22Rv1 (cell line): ENCODE results near the gene EXOC4.

Experiments used
- H3K27ac ChIP-seq: fragments of 450-650 bp; 2 replicates; pipeline ENCODE4 v1.5.1; 2017
- CTCF ChIP-seq: fragments of 450-650 bp; IDR thresholded peaks from 2 replicates; pipeline ENCODE4 v1.5.1; 2017; ENCODE audit warnings: mild to moderate bottlenecking
- ZFX ChIP-seq: fragments of 450-650 bp; IDR thresholded peaks from 2 replicates; pipeline ENCODE4 v1.6.1; 2017; ENCODE audit warnings: antibody characterized with exemption, borderline replicate concordance

The EXOC4 gene

GRCh38 chr7:134088199-134088598 is 835.3 kb downstream of the EXOC4 start:
- no peak overlapping the region for H3K27ac ChIP-seq
- TF ChIP-seq CTCF (no peak), ZFX (no peak)

GRCh38 chr7:134089446-134089845 is 836.6 kb downstream of the EXOC4 start:
- TF ChIP-seq CTCF: no peak
- no peak for TF ChIP-seq ZFX

GRCh38 chr7:134098072-134098471 is 845.2 kb downstream of the EXOC4 start:
- TF ChIP-seq ZFX (no peak), CTCF (no peak)
- no peak overlapping the region for H3K27ac ChIP-seq

More at GRCh38 chr7:134089446-134089845, 836.6 kb downstream of the EXOC4 start:
- H3K27ac ChIP-seq: no peak overlapping the region

GRCh38 chr7:134101716-134102115 is 848.8 kb downstream of the EXOC4 start:
- TF ChIP-seq ZFX (no peak), CTCF (no peak)
- H3K27ac ChIP-seq: no peak overlapping the region

- no peak overlapping the region for H3K27ac ChIP-seq
- TF ChIP-seq CTCF (no peak), ZFX (no peak)
Measured at GRCh38 chr7:134104166-134104565, 851.3 kb downstream of the EXOC4 start.

- H3K27ac ChIP-seq: no peak overlapping the region
- no peak for TF ChIP-seq ZFX
- TF ChIP-seq CTCF: no peak
Measured at GRCh38 chr7:134105841-134106240, 853.0 kb downstream of the EXOC4 start.

- TF ChIP-seq ZFX (no peak), CTCF (peak; percentile 31)
- H3K27ac ChIP-seq: no peak overlapping the region
Measured at GRCh38 chr7:134108802-134109201, 855.9 kb downstream of the EXOC4 start.
